OCI-LY3 (cell line): ENCODE results near the gene MTHFD1L.

Experiments used
- EZH2phosphoT487 ChIP-seq: fragments of 200-600 bp; shearing (Covaris generic); IDR thresholded peaks from 2 replicates; pipeline ENCODE4 v1.6.1; 2018; ENCODE audit warnings: antibody characterized with exemption, mixed run types, low read depth
- TF ChIP-seq, protein P1 (sequence below): fragments of 200-600, 300-600 bp; sonication (generic); IDR thresholded peaks from 2 replicates; pipeline ENCODE4 v1.5.1; 2014; ENCODE audit warnings: antibody characterized with exemption, low read length, low read depth

DNA sequence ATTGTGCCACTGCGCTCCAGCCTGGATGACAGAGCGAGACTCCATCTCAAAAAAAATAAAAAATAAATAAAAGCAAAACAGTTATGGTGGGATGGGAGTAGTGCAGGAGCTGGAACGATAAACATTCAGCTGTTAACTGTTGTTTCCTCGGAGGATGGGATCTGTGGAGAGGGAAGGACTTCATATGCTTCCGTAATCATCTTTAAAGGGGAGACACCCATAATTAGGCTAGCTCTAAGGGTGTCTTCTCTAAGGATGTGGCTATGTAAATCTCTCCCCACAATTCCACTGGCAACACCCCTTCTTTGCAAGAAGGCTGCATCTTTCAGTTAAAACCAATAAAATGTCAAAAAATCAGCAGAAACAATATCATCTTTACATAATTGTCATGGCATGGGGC is 42.6 kb upstream of the MTHFD1L start:
- TF ChIP-seq, protein P1, sequence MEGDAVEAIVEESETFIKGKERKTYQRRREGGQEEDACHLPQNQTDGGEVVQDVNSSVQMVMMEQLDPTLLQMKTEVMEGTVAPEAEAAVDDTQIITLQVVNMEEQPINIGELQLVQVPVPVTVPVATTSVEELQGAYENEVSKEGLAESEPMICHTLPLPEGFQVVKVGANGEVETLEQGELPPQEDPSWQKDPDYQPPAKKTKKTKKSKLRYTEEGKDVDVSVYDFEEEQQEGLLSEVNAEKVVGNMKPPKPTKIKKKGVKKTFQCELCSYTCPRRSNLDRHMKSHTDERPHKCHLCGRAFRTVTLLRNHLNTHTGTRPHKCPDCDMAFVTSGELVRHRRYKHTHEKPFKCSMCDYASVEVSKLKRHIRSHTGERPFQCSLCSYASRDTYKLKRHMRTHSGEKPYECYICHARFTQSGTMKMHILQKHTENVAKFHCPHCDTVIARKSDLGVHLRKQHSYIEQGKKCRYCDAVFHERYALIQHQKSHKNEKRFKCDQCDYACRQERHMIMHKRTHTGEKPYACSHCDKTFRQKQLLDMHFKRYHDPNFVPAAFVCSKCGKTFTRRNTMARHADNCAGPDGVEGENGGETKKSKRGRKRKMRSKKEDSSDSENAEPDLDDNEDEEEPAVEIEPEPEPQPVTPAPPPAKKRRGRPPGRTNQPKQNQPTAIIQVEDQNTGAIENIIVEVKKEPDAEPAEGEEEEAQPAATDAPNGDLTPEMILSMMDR, result no peak
- TF ChIP-seq EZH2phosphoT487, result no peak
